H54 (cell line): ENCODE results near the gene RALGPS1.
A peak's percentile ranks its signal among the peaks of the same experiment; 100 is the strongest.

Source experiments
- DNase-seq: peaks from one replicate; pipeline ENCODE4 v3.0.0; 2011; ENCODE audit warnings: low spot score, mixed read lengths; ENCODE audit not compliant: insufficient read length
- FAIRE-seq: peaks from 3 replicates; lab custom pipeline; 2011; peaks lifted over from hg19 to GRCh38; lab: Jason Lieb, UNC
- POLR2A ChIP-seq: IDR thresholded peaks from 2 replicates; pipeline ENCODE4 v1.6.1; 2011; ENCODE audit warnings: low read depth, mild to moderate bottlenecking, low read length

Gene RALGPS1

DNA sequence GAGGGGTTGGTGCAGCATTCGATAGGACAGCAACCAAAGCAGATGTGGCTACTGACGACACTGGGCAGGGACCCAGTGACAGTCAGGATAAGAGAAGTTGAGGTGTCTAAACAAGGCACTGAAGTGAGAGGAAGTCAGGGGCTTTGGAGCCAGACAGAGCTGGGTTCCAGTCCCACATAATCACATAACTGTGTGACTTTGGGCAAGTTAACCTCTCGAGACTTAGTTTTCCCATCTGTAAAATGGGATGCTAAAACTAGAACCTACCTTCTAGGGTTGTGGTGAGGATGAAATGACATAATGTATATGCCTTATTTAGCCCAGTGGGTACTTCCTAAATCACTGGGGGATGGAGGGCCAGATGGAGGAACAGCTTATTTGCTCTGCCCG is 204.7 kb downstream of the RALGPS1 start:
- FAIRE-seq (no peak), DNase-seq (no peak)
- TF ChIP-seq POLR2A: no peak

GRCh38 chr9:127121628-127122175 is 207.1 kb downstream of the RALGPS1 start:
- DNase-seq: no peak
- no peak for TF ChIP-seq POLR2A
- FAIRE-seq: no peak

DNA sequence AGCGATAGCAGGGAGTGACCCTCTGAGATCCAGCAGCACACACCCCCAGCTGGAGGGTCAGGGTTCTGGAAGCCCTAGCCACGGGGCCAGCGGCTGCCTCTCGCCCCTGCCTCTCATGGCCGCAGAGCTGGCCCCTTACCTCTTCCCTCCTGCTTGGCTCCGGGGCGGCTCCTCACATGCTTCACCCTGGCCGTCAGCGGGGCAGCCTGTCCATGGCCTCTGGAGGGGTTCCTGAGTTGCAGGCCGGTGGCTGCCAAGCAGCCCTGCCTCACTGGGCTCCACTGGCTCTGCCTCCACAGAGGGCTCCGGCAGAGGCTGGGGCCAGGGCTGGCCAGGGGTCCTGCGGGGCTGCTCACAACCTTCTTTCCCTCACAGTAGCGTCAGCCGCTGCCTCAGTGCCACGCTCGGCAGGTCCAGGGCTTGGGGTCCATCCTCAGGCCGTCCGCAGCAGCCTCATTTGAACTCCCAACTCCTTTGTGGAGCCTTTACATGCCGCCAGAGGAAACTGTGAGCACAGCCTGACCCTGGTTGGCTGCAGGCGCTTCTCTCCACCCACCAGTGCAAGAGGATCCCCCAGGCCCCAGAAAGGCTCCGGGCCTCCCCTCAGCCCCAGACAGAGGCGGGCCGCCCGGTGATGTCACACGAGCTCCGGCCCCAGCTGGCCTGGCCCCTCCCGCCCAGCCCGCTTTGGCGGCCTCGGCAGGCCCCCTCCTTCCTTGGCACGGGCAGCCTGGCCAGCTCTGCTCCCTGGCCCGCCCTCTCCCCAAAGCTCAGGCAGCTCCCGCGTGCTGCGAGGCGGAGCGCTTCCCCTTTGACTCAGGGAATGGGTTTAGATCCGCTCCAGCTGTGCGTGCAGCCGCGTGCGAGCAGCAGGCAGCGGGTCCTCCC is 207.8 kb downstream of the RALGPS1 start, which contains the start of gene ANGPTL2:
ANGPTL2 (minus strand) TSS at position 460 of the 888 bp plus-strand sequence. CDS start 13,904 bp downstream, outside the sequence.
- no peak for FAIRE-seq
- TF ChIP-seq POLR2A: 0 out of 2 replicates have a peak, but pooled peaks have one; percentile 21
- DNase-seq: peak; percentile 52

DNA sequence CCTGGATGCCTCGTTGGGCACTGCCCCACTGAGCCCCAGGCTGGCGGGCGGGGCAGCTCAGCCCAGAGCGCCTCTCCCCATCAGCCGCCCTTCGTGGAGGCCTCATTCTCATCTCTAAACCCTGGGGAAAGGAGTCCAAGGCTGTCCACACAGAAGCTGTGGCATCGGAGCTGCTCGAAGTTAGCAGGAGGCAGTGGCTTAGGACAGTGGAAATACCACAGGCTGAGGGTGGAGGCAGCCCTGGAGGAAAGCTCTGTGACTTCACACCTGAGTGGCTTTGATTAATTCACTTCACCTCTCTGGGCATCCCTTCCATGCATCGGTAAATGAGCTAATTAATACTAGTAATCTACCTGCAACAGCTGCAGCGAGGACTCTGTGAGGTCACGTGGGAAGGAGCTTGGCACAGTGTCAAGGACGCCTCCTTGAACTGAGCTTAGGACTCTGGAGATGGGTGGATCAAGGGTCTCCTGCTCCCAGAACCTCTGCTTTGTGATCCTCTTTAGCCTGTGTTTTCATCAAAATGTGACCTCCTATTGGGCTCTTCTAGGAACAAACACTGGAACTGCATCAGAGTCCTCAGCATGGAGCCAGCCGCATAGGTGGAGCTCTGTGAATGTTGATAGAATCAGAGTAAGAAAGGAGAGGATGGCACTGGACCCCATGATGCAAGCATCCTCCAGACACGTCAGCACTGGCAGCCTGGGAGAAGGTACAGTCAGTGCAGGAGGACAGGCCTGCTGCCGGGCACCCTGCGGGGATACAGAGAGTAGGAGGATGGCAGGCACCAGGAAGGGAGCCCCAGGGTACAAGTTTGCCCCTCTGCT is 208.7 kb downstream of the RALGPS1 start:
- DNase-seq (no peak), FAIRE-seq (no peak)
- no peak for TF ChIP-seq POLR2A

GRCh38 chr9:127124111-127124531 is 209.5 kb downstream of the RALGPS1 start:
- DNase-seq (no peak), FAIRE-seq (no peak)
- no peak for TF ChIP-seq POLR2A

DNA sequence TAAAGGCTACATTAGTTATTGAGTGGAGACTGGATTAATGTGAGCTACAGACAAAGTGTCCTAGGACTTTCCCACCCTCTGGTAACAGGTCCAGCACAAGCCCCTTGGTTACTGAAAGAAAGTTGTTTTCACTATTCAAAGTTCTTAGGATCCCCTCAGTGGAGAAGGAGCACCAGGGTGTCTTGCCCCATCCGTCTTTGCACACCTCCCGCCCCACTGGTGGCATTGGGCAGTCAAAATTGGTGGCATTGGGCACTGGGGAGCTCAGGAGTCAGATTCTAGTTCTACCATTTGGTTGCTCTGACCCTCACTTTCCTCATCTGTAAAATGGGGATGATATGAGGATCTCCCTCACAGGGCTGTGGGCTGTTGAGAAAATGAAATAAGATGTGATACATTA is 210.2 kb downstream of the RALGPS1 start:
- FAIRE-seq: no peak
- TF ChIP-seq POLR2A: no peak
- no peak for DNase-seq

GRCh38 chr9:127126971-127127370 is 212.4 kb downstream of the RALGPS1 start:
- no peak for DNase-seq
- no peak for FAIRE-seq
- TF ChIP-seq POLR2A: no peak

DNA sequence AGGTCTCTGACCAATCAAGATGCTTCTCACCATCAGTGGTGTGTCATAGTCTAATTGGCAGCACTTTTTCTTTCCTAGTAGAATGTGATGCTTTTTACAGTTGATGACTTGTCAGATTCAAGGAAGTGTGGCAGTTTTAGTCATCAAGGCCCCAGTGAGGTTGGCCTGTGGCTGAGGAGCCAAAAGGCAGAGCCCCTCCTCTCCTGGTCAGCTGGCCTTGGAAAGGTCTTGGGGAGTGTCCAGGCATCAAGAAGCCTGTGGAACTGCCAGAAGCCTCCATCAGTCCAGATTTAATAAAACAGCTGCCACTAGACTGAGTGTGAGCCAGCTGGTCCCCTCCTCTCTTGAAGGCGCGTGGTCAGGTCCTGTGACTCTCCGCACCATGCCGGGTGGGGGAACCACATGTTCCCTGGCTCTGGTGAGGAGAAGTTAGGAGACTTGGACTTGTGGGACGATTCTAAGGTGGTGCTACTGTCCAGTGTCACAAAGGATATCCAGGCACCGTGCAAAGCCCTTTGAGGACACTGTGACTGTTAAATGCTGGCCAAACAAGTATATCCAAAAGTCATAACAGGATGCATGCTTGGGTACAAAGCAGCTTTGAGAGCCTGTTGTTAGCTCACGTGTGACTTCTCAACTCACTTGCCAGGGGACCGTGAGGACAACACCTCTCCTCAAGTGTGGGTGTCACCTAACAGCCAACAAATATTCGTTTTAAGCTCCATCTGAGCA is 213.9 kb downstream of the RALGPS1 start:
- DNase-seq (no peak), FAIRE-seq (no peak)
- TF ChIP-seq POLR2A: no peak

GRCh38 chr9:127129073-127129717 is 214.6 kb downstream of the RALGPS1 start:
- no peak for TF ChIP-seq POLR2A
- DNase-seq: no peak
- no peak for FAIRE-seq

DNA sequence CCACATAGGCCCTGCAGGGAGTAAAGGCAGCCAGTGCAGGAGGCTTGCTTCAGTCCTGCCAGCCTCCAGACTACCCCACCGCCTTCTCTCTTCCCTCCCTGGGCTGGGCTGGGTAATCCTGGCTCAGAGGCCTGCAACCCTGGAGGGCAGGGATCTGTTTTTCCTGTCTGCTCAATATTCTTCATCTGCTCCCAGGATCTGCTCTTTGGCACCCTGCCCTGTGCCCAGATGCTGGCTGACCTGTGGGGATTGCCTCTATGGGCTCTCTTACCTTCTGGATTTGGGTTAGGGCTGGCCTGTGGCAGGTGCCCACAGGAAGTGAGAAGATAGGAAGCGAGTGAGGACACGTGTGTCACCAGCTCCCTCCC is 215.1 kb downstream of the RALGPS1 start:
- TF ChIP-seq POLR2A: no peak
- no peak for DNase-seq
- no peak for FAIRE-seq

GRCh38 chr9:127130235-127130634 is 215.7 kb downstream of the RALGPS1 start:
- TF ChIP-seq POLR2A: no peak
- FAIRE-seq (no peak), DNase-seq (no peak)

DNA sequence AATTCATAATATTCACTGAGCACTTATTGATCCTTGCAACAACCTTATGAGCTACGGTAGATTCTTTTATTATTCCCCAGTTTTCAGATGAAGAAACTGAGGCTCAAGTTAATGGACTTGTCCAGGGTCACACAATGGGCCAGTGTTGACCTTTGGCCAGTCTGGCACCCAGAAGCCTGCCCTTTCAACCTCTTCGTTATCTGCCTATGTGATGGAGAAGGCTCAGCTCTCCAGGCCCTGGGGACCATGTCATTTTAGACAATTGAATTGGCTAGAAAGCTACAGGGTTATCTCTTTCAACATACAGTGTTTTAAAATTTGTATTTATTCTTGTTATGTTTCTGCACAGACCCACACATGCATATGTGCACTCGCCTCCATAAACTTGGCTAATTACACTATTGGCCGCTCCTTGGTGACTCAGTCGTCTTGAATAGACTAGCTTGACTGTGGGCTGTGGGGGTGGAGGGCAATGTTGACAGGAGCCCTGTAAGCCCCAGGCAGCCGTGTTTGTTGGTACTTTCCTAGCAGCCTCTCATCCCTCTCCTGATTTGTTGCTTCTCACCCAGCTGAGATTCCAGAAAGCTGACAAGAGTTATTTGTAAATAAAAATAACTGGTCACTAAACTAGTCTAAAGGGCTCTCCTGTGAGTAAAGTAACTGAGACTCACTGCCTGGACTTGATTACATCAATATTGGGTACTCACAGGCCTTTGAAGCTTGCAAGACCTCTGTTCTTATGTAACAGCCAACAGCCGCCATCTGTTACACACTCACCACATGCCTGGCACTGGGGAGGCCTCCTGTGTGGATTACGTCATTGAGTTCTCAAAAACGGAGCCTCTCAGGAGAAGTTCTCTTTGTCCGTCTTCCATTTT is 216.3 kb downstream of the RALGPS1 start:
- no peak for TF ChIP-seq POLR2A
- FAIRE-seq (no peak), DNase-seq (no peak)
